Tibial artery (tissue), 4 donors: ENCODE data around the gene MRPL20.

Experiments used
- DNase-seq, 2 donors: peaks; one replicate each; pipeline ENCODE4 v3.0.0-alpha.2; 2019
- H3K27ac ChIP-seq, 2 donors: fragments of 200-600 bp; sonication (generic) in 1 of 2; 1 replicate in 1 of 2; 2 replicates in 1 of 2; pipeline ENCODE4 v1.5.1; 2018 to 2019; ENCODE audit warnings: mild to moderate bottlenecking in 1 of 2
- H3K27me3 ChIP-seq, 2 donors: fragments of 200-600 bp; sonication (generic) in 1 of 2; one replicate each; pipeline versions ENCODE4 v1.5.1 to v1.6.0; 2016 to 2019
- H3K36me3 ChIP-seq, 3 donors: fragments of 200-600 bp; sonication (generic) in 2 of 3; one replicate each; pipeline ENCODE4 v1.5.1; 2016 to 2019; ENCODE audit warnings: mild to moderate bottlenecking in 2 of 3
- H3K4me1 ChIP-seq, 4 donors: fragments of 200-600 bp; sonication (generic) in 2 of 4; 1 replicate in 3 of 4; 2 replicates in 1 of 4; pipeline ENCODE4 v1.5.1; 2016 to 2019
- H3K4me3 ChIP-seq, 2 donors: fragments of 200-600 bp; sonication (generic) in 1 of 2; 1 replicate in 1 of 2; 2 replicates in 1 of 2; pipeline ENCODE4 v1.5.1; 2018 to 2019; ENCODE audit warnings: mild to moderate bottlenecking in 2 of 2
- H3K9me3 ChIP-seq, 3 donors: fragments of 200-600 bp; sonication (generic) in 1 of 3; one replicate each; pipeline ENCODE4 v1.5.1; 2016 to 2019
- intact Hi-C: fragments of 100-400 bp; cut with DNase I; formaldehyde crosslinking; loops from one replicate; pipeline ENCODE4 v1.15.0; 2023; ENCODE audit warnings: low total_unique reads
- TF ChIP-seq, protein P1 (sequence below), 2 experiments: fragments of 200-600 bp in 1 of 2; fragments of 450-650 bp in 1 of 2; IDR thresholded peaks; one replicate each; pipeline ENCODE4 v1.5.1; 2017 to 2019; ENCODE audit warnings: antibody characterized with exemption in 2 of 2, mild to moderate bottlenecking in 1 of 2, moderate library complexity in 1 of 2

Gene MRPL20

DNA sequence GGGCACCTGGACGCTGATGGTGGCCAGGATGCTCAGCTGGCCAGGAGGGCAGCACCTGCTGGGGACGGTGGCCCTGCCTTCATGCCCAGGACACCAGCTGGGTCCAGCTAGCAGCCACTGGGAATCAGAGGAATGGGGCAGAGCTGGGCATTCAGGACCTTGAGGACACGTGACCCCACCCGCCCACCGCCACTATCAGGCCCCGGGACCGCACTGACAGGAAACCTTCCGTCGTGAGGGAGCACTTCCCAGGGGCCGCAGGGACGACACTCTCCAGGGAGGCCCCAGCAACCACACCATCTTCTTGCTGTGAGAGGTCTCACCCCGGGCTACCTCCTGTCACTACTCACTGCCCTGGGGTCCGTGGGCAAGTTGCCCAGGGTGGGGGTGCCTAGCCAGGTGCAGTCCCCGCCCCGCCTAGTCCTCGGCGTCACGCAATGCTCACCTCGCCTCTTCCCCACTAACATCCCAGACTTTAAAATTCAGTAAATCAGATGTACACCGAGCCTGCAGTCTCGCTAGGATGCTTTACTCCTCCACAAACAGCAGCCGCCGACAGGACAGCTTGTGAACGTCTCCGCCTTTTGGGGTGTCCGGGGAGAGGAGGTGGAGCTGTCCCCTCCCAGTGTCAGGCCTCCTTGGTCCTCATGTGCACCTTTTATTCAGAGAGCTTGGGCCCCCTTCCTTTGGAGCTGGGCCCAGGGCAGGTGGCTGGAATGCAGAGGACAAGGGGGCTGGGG, 33.3 kb upstream of the MRPL20 start:
- peak in 1 of 2 donors; percentile 64 for DNase-seq
- Histone ChIP-seq H3K9me3 (no peaks in the 10 kb centered on the region), H3K27ac (no peak overlapping the region), H3K4me3 (no peak overlapping the region), H3K27me3 (peaks cover 0 to 36% of the 10 kb centered on the region in 2 donors), H3K36me3 (peaks cover 0 to 14% (median 0%) of the 10 kb centered on the region in 3 donors), H3K4me1 (peaks cover 0 to 49% (median 14%) of the 10 kb centered on the region in 4 donors)
- TF ChIP-seq, protein P1, sequence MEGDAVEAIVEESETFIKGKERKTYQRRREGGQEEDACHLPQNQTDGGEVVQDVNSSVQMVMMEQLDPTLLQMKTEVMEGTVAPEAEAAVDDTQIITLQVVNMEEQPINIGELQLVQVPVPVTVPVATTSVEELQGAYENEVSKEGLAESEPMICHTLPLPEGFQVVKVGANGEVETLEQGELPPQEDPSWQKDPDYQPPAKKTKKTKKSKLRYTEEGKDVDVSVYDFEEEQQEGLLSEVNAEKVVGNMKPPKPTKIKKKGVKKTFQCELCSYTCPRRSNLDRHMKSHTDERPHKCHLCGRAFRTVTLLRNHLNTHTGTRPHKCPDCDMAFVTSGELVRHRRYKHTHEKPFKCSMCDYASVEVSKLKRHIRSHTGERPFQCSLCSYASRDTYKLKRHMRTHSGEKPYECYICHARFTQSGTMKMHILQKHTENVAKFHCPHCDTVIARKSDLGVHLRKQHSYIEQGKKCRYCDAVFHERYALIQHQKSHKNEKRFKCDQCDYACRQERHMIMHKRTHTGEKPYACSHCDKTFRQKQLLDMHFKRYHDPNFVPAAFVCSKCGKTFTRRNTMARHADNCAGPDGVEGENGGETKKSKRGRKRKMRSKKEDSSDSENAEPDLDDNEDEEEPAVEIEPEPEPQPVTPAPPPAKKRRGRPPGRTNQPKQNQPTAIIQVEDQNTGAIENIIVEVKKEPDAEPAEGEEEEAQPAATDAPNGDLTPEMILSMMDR (IDR thresholded peaks at IDR 0.05): no peak
- intact Hi-C loops: loop anchor here (5.0 kb wide), 1 partner anchor 38 kb away; no protein-coding TSS in a partner anchor

GRCh38 chr1:1439546-1440261, 32.6 kb upstream of the MRPL20 start:
- Histone ChIP-seq H3K4me1 (peaks cover 0 to 56% (median 20%) of the 10 kb centered on the region in 4 donors), H3K4me3 (no peak overlapping the region), H3K27me3 (peaks cover 0 to 36% of the 10 kb centered on the region in 2 donors), H3K9me3 (no peaks in the 10 kb centered on the region), H3K36me3 (peaks cover 0 to 14% (median 0%) of the 10 kb centered on the region in 3 donors), H3K27ac (no peak overlapping the region)
- intact Hi-C loops: loop anchor here (5.0 kb wide), 1 partner anchor 37 kb away; no protein-coding TSS in a partner anchor
- TF ChIP-seq, protein P1 (IDR thresholded peaks at IDR 0.05): no peak
- no peak for DNase-seq

DNA sequence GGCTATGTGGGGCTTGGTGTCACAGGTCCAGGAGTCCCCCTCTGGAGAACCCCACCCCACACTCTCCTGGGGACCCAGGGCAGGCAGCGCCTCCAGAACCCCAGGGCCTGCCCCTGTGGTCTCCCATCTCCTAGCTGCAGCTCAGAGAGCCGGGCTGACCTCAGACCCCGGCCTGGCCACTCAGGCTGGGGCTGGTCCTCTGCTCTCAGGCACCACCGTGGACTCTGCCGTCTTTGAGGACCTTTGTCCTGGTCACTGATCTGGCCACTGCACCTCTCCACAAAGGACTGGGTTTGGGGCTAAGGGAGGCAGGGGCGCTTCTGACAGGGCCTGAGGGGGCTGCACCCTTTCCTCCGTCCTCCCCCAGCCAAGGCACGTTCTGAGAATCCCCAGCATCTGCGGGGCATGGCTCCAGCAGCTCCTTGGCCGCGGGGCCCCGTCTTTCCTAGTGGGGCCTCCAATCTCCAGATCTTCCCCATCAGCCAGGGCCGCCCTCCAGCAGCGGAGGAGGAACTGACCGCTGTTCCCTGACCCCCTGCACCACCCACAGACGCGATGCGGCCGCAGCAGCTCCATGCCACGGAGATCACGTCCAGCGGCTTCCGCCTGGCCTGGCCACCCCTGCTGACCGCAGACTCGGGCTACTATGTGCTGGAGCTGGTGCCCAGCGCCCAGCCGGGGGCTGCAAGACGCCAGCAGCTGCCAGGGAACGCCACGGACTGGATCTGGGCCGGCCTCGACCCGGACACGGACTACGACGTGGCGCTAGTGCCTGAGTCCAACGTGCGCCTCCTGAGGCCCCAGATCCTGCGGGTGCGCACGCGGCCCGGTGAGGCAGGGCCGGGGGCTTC, 31.7 kb upstream of the MRPL20 start:
- Histone ChIP-seq H3K4me1 (peaks cover 0 to 65% (median 29%) of the 10 kb centered on the region in 4 donors), H3K4me3 (no peak overlapping the region), H3K9me3 (no peaks in the 10 kb centered on the region), H3K27ac (no peak overlapping the region), H3K36me3 (peaks cover 0 to 14% (median 0%) of the 10 kb centered on the region in 3 donors), H3K27me3 (peaks cover 0 to 41% of the 10 kb centered on the region in 2 donors)
- intact Hi-C loops: no loop called here
- TF ChIP-seq, protein P1 (IDR thresholded peaks at IDR 0.05): no peak
- DNase-seq: no peak

- no peaks in the 10 kb centered on the region for H3K9me3 ChIP-seq
- H3K4me3 ChIP-seq: no peak overlapping the region
- H3K36me3 ChIP-seq: peaks cover 0 to 14% (median 0%) of the 10 kb centered on the region in 3 donors
- H3K4me1 ChIP-seq: peaks cover 0 to 74% (median 37%) of the 10 kb centered on the region in 4 donors
- TF ChIP-seq, protein P1 (IDR thresholded peaks at IDR 0.05): no peak
- DNase-seq: no peak
- peaks cover 0 to 41% of the 10 kb centered on the region in 2 donors for H3K27me3 ChIP-seq
- intact Hi-C loops: no loop called here
- no peak overlapping the region for H3K27ac ChIP-seq
Measured at GRCh38 chr1:1437904-1438376, 30.8 kb upstream of the MRPL20 start.
